Mesothelial cell of epicardium (in vitro differentiated cells): Measurements from ENCODE around the gene CHODL. TPM values are rescaled to one million over a fixed set of nuclear protein-coding genes. Genes with fewer than 3 reads are reported as not detected.

Experiments
- DNase-seq, 2 experiments: peaks; one replicate each; pipeline ENCODE4 v3.0.0; 2021; ENCODE audit warnings: low spot score in 2 of 2; ENCODE audit not compliant: unreplicated experiment in 2 of 2
- H3K27ac Mint-ChIP-seq: 2 replicates; pipeline ENCODE4 v1.8.0; 2021; ENCODE audit warnings: mixed read lengths
- H3K27me3 Mint-ChIP-seq: 2 replicates; pipeline ENCODE4 v1.8.0; 2021; ENCODE audit warnings: low read depth, mixed read lengths
- H3K36me3 Mint-ChIP-seq: 2 replicates; pipeline ENCODE4 v1.8.0; 2021; ENCODE audit warnings: mixed read lengths
- H3K4me1 Mint-ChIP-seq: 2 replicates; pipeline ENCODE4 v1.8.0; 2021; ENCODE audit warnings: mixed read lengths
- H3K4me3 Mint-ChIP-seq: 2 replicates; pipeline ENCODE4 v1.8.0; 2021; ENCODE audit warnings: mild to moderate bottlenecking, moderate library complexity, mixed read lengths
- H3K9me3 Mint-ChIP-seq: 2 replicates; pipeline ENCODE4 v1.8.0; 2021; ENCODE audit warnings: mixed read lengths
- total RNA-seq: library from RNA; stranded (reverse); gene quantifications from 3 replicates; pipeline ENCODE4 v1.2.1, GENCODE V29; 2021
- TF ChIP-seq, protein P1 (sequence below): fragments of 200-600 bp; sonication (generic); IDR thresholded peaks from one replicate; pipeline ENCODE4 v1.5.0; 2021; ENCODE audit warnings: antibody characterized with exemption; ENCODE audit not compliant: unreplicated experiment

Gene CHODL
- total RNA-seq, 1 donor from 2014 or later: 0.72 TPM

DNA sequence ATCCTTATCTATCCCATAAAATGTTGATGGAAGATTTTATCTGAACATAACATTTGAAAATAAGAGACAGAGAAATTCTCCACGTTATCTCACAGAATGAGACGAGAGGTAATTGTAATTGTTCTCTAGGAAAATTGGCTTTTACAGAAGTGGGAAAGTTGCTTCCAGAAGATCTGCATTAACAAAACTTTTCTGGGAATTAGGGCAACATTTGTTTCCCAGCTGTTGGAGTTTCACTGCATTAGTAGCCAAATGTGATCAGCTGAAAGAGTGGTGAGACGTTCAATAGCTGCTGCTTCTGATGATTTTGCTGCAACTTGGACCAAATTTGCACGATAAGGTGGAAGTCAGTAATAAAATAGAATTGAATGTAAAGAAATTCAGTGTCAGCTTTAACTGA lies 7.6 kb downstream of the CHODL start:
- peaks cover 5% of the 10 kb centered on the region for H3K4me1 Mint-ChIP-seq
- peaks cover 29% of the 10 kb centered on the region for H3K27me3 Mint-ChIP-seq
- no peak for DNase-seq
- H3K4me3 Mint-ChIP-seq: no peak overlapping the region
- H3K36me3 Mint-ChIP-seq: no peaks in the 10 kb centered on the region
- TF ChIP-seq, protein P1, sequence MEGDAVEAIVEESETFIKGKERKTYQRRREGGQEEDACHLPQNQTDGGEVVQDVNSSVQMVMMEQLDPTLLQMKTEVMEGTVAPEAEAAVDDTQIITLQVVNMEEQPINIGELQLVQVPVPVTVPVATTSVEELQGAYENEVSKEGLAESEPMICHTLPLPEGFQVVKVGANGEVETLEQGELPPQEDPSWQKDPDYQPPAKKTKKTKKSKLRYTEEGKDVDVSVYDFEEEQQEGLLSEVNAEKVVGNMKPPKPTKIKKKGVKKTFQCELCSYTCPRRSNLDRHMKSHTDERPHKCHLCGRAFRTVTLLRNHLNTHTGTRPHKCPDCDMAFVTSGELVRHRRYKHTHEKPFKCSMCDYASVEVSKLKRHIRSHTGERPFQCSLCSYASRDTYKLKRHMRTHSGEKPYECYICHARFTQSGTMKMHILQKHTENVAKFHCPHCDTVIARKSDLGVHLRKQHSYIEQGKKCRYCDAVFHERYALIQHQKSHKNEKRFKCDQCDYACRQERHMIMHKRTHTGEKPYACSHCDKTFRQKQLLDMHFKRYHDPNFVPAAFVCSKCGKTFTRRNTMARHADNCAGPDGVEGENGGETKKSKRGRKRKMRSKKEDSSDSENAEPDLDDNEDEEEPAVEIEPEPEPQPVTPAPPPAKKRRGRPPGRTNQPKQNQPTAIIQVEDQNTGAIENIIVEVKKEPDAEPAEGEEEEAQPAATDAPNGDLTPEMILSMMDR: no peak
- H3K27ac Mint-ChIP-seq: no peak overlapping the region
- no peaks in the 10 kb centered on the region for H3K9me3 Mint-ChIP-seq

DNA sequence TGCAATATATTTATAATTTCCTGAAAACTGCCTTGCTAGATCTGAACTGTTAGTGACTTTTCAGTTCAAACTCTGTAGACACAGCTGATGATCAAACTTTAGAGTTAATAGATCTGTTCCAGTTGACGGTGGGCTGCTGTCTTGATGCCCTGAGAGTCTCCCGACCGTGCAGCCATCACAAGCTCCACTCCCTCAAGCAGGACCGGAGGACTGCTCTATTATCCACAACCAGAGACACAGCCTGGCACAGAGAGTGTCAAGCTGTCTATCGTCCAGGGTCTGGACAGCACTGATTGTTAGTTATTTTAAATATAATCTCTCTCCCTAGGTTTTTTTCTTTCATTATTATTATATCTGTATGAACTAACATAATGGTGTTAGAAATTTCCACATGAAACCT lies 8.0 kb downstream of the CHODL start:
- H3K4me3 Mint-ChIP-seq: no peak overlapping the region
- H3K27me3 Mint-ChIP-seq: peaks cover 29% of the 10 kb centered on the region
- H3K27ac Mint-ChIP-seq: no peak overlapping the region
- no peaks in the 10 kb centered on the region for H3K9me3 Mint-ChIP-seq
- H3K36me3 Mint-ChIP-seq: no peaks in the 10 kb centered on the region
- TF ChIP-seq, protein P1: no peak
- H3K4me1 Mint-ChIP-seq: peaks cover 5% of the 10 kb centered on the region
- no peak for DNase-seq

DNA sequence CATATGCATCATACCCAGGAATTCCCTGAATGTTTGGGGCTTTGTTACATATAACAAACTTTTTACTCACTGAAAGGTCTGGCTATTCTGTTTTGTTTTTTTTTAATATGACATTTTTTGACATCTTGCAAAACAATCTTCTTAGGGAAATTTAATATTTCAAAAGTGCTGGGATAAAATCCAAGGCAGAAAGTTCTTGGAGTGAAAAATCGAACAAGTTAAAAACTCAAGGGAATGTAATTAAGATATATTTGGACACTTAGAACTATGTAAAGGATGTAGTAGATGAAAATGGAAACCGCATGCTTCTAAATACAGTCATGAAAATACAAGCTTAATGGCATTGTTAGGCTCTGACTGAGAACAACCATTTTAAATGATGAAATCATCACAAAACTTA lies 8.6 kb downstream of the CHODL start:
- no peaks in the 10 kb centered on the region for H3K36me3 Mint-ChIP-seq
- H3K9me3 Mint-ChIP-seq: no peaks in the 10 kb centered on the region
- peaks cover 24% of the 10 kb centered on the region for H3K27me3 Mint-ChIP-seq
- peaks cover 5% of the 10 kb centered on the region for H3K4me1 Mint-ChIP-seq
- no peak for DNase-seq
- TF ChIP-seq, protein P1: no peak
- H3K27ac Mint-ChIP-seq: no peak overlapping the region
- no peak overlapping the region for H3K4me3 Mint-ChIP-seq

DNA sequence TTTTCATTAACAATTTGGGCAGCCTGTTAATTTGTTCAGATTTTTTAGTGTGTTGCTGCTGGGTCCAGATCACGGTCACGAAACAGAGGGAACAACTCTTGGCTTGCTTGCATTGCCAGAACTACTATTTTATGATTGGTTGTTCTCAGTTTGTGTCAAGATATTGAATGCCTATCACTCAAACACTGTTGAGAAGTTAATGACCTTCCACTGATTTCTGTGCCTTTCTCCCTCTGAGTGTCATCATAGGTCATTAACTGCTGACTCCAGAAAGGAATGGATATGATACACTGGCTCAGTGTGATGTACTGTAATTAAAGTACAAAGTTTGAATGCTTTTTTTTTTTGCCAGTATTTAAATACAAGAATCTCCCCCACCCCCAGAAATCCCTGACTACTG lies 9.2 kb downstream of the CHODL start:
- Mint-ChIP-seq H3K4me3 (no peak overlapping the region), H3K4me1 (peaks cover 5% of the 10 kb centered on the region), H3K27ac (no peak overlapping the region), H3K9me3 (no peaks in the 10 kb centered on the region), H3K27me3 (peaks cover 22% of the 10 kb centered on the region), H3K36me3 (no peaks in the 10 kb centered on the region)
- DNase-seq: no peak
- TF ChIP-seq, protein P1: no peak

DNA sequence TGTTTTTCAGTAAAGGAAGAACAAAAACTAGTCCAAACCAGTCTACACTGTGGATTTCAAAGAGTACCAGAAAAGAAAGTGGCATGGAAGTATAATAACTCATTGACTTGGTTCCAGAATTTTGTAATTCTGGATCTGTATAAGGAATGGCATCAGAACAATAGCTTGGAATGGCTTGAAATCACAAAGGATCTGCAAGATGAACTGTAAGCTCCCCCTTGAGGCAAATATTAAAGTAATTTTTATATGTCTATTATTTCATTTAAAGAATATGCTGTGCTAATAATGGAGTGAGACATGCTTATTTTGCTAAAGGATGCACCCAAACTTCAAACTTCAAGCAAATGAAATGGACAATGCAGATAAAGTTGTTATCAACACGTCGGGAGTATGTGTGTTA lies 21.3 kb downstream of the CHODL start:
- Mint-ChIP-seq H3K4me1 (no peaks in the 10 kb centered on the region), H3K9me3 (peaks cover 7% of the 10 kb centered on the region), H3K27me3 (peaks cover 13% of the 10 kb centered on the region), H3K4me3 (no peak overlapping the region), H3K27ac (no peak overlapping the region), H3K36me3 (no peaks in the 10 kb centered on the region)
- no peak for DNase-seq
- TF ChIP-seq, protein P1: no peak

DNA sequence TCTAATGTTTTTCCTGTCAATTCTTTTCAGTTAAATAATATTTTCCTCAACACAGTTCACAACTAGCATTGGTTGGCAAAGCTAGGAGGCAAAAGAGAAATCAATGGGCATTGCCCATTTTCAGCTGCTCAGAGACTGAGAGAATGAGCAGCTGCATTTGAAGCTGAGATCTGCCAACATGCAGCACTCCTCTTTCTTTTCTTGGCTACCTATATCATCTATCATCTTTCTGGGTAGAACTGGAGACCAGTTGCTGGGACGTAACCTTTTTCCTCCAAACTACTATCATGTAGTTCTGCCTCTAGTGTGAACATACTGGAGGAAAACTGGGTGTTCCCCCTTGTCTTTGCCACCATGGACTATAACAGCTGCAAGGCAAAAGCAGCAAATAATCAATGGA lies 22.9 kb downstream of the CHODL start:
- peaks cover 7% of the 10 kb centered on the region for H3K9me3 Mint-ChIP-seq
- DNase-seq: no peak
- TF ChIP-seq, protein P1: no peak
- no peaks in the 10 kb centered on the region for H3K4me1 Mint-ChIP-seq
- H3K36me3 Mint-ChIP-seq: no peaks in the 10 kb centered on the region
- H3K27me3 Mint-ChIP-seq: peaks cover 13% of the 10 kb centered on the region
- no peak overlapping the region for H3K4me3 Mint-ChIP-seq
- H3K27ac Mint-ChIP-seq: no peak overlapping the region
